ENCODE results near the gene GOLGA5.

Gene GOLGA5

DNA sequence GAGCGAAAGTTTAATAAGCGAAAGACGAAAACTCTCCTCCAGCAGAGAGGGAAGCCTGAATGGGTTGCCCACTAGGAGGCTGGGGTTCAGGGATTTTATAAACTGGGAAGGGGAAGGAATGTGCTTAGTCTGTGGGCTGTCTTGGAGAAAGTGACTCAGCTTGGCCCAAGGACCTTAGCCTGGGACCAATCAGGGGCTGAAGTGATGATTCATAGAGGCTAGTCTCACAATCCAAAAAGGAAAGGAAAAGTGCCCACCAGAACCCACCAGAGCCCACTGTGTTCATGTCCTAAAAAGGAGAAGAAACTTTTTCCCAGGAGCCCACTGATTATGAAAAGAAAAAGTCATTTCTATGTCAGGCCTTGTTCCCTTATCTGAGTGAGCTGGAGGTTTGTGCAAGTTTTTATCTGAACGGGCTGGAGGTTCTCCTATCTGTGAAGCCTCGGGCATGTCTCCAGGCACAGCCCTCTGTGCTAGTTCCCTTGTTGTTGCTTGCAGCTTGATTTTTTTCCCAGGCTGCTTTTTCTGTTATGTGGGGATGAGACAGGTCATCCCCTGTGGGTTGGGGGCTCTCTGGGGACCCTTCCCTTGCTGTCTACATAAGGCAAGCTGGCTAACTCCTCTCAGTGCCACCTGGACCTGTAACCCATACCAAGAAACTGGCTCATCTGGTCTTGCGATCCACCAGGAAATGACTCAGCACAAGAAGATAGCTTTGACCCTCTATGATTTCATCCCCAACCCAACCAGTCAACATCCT, 8.3 kb upstream of the GOLGA5 start:
- H3K27me3 ChIP-seq (ENCODE audit: insufficient read depth, low read length), result no peaks in the 10 kb centered on the region
- H3K36me3 ChIP-seq (ENCODE audit: insufficient read depth, low read length), result no peaks in the 10 kb centered on the region
- no peak overlapping the region for H3K4me3 ChIP-seq (ENCODE audit: low read length)
- no peak overlapping the region for H2AFZ ChIP-seq (ENCODE audit: low read depth, low read length)
- no peaks in the 10 kb centered on the region for H3K9me3 ChIP-seq (ENCODE audit: low read length)
- H3K4me1 ChIP-seq (ENCODE audit: insufficient read depth, low read length), result no peaks in the 10 kb centered on the region

GRCh38 chr14:92786427-92786756, 7.7 kb upstream of the GOLGA5 start:
- Histone ChIP-seq H3K27me3 (ENCODE audit: insufficient read depth, low read length) (no peaks in the 10 kb centered on the region), H2AFZ (ENCODE audit: low read depth, low read length) (no peak overlapping the region), H3K4me1 (ENCODE audit: insufficient read depth, low read length) (no peaks in the 10 kb centered on the region), H3K4me3 (ENCODE audit: low read length) (no peak overlapping the region), H3K9me3 (ENCODE audit: low read length) (no peaks in the 10 kb centered on the region), H3K36me3 (ENCODE audit: insufficient read depth, low read length) (no peaks in the 10 kb centered on the region)

DNA sequence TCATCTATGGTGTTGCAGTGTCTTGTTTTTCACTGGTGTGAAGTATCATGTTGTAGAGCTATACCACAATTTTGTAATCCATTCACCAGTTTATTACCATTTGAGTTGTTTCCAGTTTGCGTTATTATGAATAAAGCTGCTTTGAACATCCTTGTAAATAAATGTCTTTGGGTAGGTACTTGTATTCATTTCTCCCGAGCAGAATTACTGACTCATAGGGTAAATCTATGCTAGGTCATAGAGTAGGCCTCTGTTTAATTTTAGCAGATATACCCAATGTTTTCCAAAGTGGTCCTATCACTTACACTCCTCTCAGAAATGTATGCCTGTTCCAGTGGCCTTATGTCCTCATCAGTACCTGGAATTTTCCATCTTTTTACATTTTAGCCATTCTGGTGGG, 6.6 kb upstream of the GOLGA5 start:
- H3K36me3 ChIP-seq (ENCODE audit: insufficient read depth, low read length), result no peaks in the 10 kb centered on the region
- no peaks in the 10 kb centered on the region for H3K4me1 ChIP-seq (ENCODE audit: insufficient read depth, low read length)
- H3K4me3 ChIP-seq (ENCODE audit: low read length), result no peak overlapping the region
- H2AFZ ChIP-seq (ENCODE audit: low read depth, low read length), result no peak overlapping the region
- no peaks in the 10 kb centered on the region for H3K9me3 ChIP-seq (ENCODE audit: low read length)
- H3K27me3 ChIP-seq (ENCODE audit: insufficient read depth, low read length), result no peaks in the 10 kb centered on the region

DNA sequence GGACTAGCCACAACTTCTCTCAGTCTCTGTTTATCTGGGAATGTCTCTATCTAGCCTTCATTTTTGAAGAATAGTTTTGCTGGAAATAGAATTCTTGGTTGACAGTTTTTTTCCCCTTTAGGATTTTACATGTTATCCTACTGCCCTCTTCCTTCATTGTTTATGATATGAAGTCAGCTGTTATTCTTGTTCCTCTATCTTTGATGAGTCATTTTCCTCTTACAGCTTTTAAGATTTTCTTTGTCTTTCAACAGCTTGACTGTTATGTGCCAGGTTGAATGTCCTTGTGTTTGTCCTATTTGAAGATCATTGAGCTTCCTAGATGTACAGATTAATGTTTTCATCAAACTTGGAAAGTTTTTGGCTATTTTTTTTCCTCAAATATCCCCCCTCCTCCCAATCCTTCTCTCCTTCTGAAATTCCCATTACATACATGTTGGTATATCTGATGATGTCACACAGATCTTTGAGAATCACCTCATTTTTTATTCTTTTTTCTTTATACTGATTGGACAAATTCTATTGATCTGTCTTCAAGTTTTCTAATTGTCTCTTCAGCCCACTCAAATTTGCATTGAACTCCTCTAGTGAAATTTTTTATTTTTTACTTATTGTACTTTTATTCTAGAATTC, 4.5 kb upstream of the GOLGA5 start:
- no peaks in the 10 kb centered on the region for H3K36me3 ChIP-seq (ENCODE audit: insufficient read depth, low read length)
- no peak overlapping the region for H2AFZ ChIP-seq (ENCODE audit: low read depth, low read length)
- no peaks in the 10 kb centered on the region for H3K9me3 ChIP-seq (ENCODE audit: low read length)
- H3K4me3 ChIP-seq (ENCODE audit: low read length), result no peak overlapping the region
- peaks cover 9% of the 10 kb centered on the region for H3K4me1 ChIP-seq (ENCODE audit: insufficient read depth, low read length)
- H3K27me3 ChIP-seq (ENCODE audit: insufficient read depth, low read length), result no peaks in the 10 kb centered on the region

DNA sequence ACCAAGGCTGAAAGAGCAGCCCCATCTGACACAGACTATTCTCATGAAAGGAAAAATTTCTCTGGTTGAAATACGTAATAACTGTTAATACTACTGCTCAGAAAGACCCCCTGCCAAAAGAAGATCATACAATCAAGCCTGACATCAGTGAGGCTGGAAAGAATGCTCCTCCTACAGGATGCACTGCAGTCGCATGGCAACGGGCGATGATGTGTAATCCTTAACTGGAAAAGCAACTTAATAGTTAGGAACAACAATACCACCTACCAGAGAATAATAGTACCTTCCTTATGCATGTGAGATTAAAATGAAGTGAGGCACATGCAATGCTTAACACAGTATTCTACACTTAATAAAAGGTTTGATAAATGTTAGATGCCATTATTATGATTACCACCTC, 1.2 kb upstream of the GOLGA5 start:
- H3K4me3 ChIP-seq (ENCODE audit: low read length), result no peak overlapping the region

GRCh38 chr14:92794547-92794941, 439 bp downstream of the GOLGA5 start:
- no peaks in the 10 kb centered on the region for H3K9me3 ChIP-seq (ENCODE audit: low read length)

More for the DNA sequence above, 1.2 kb upstream of the GOLGA5 start:
- H3K27me3 ChIP-seq (ENCODE audit: insufficient read depth, low read length), result no peaks in the 10 kb centered on the region
- H3K36me3 ChIP-seq (ENCODE audit: insufficient read depth, low read length), result peaks cover 8% of the 10 kb centered on the region
- peaks cover 20% of the 10 kb centered on the region for H3K4me1 ChIP-seq (ENCODE audit: insufficient read depth, low read length)
- no peak overlapping the region for H2AFZ ChIP-seq (ENCODE audit: low read depth, low read length)
- H3K9me3 ChIP-seq (ENCODE audit: low read length), result no peaks in the 10 kb centered on the region

GRCh38 chr14:92794961-92795360, 856 bp downstream of the GOLGA5 start:
- Histone ChIP-seq H3K27me3 (ENCODE audit: insufficient read depth, low read length) (no peaks in the 10 kb centered on the region), H3K9me3 (ENCODE audit: low read length) (no peaks in the 10 kb centered on the region), H3K4me1 (ENCODE audit: insufficient read depth, low read length) (peaks cover 20% of the 10 kb centered on the region), H2AFZ (ENCODE audit: low read depth, low read length) (peak overlapping the region; percentile 8), H3K4me3 (ENCODE audit: low read length) (peak overlapping the region; percentile 72), H3K36me3 (ENCODE audit: insufficient read depth, low read length) (peaks cover 22% of the 10 kb centered on the region)

More at GRCh38 chr14:92794547-92794941, 439 bp downstream of the GOLGA5 start:
- H2AFZ ChIP-seq (ENCODE audit: low read depth, low read length), result peak overlapping the region; percentile 8
- H3K4me3 ChIP-seq (ENCODE audit: low read length), result peak overlapping the region; percentile 72
- no peaks in the 10 kb centered on the region for H3K27me3 ChIP-seq (ENCODE audit: insufficient read depth, low read length)
- H3K4me1 ChIP-seq (ENCODE audit: insufficient read depth, low read length), result peaks cover 20% of the 10 kb centered on the region
- H3K36me3 ChIP-seq (ENCODE audit: insufficient read depth, low read length), result peaks cover 18% of the 10 kb centered on the region

DNA sequence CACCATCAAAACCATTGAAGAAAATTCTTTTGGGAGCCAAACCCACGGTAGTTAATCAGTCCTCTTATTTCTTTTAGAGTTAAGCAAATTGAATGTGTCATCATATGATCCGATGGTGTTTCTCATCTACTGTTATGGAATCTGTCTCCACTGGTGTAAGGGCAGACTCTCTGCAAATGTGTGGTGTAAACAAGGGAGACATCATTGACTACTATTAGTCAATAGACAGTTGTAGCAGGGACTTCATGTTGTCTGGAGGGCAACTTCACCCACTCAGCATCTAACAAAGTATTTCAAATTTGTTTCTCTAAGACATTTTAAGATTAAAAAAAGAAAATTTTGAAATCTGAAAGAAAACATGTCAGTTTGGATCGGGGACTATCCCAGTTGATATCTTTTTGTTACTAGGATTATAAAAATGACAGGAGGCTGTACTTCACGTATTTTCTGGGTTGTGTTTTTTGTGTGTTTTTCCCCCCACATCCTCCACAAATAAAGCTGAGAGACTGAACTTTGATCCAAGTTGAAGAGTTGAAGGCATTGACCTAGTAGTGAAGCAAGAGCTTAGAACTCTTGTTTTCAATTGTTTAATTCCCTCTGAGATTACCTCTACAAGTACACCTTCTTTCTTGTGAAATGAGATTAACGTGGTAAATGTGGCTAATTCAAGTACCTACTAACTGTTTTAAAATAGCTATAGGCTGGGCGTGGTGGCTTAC, 4.0 kb downstream of the GOLGA5 start:
- no peaks in the 10 kb centered on the region for H3K9me3 ChIP-seq (ENCODE audit: low read length)
- H2AFZ ChIP-seq (ENCODE audit: low read depth, low read length), result no peak overlapping the region
- no peaks in the 10 kb centered on the region for H3K27me3 ChIP-seq (ENCODE audit: insufficient read depth, low read length)
- peaks cover 30% of the 10 kb centered on the region for H3K36me3 ChIP-seq (ENCODE audit: insufficient read depth, low read length)
- peaks cover 15% of the 10 kb centered on the region for H3K4me1 ChIP-seq (ENCODE audit: insufficient read depth, low read length)
- no peak overlapping the region for H3K4me3 ChIP-seq (ENCODE audit: low read length)

- H3K4me3 ChIP-seq (ENCODE audit: low read length), result no peak overlapping the region
- no peaks in the 10 kb centered on the region for H3K27me3 ChIP-seq (ENCODE audit: insufficient read depth, low read length)
- peaks cover 37% of the 10 kb centered on the region for H3K36me3 ChIP-seq (ENCODE audit: insufficient read depth, low read length)
- peaks cover 10% of the 10 kb centered on the region for H3K4me1 ChIP-seq (ENCODE audit: insufficient read depth, low read length)
- no peaks in the 10 kb centered on the region for H3K9me3 ChIP-seq (ENCODE audit: low read length)
- no peak overlapping the region for H2AFZ ChIP-seq (ENCODE audit: low read depth, low read length)
Measured at GRCh38 chr14:92798811-92799210, 4.7 kb downstream of the GOLGA5 start.

GRCh38 chr14:92800012-92800411, 5.9 kb downstream of the GOLGA5 start:
- Histone ChIP-seq H3K36me3 (ENCODE audit: insufficient read depth, low read length) (peaks cover 38% of the 10 kb centered on the region), H3K4me1 (ENCODE audit: insufficient read depth, low read length) (peaks cover 9% of the 10 kb centered on the region), H3K9me3 (ENCODE audit: low read length) (no peaks in the 10 kb centered on the region), H3K4me3 (ENCODE audit: low read length) (no peak overlapping the region), H3K27me3 (ENCODE audit: insufficient read depth, low read length) (no peaks in the 10 kb centered on the region), H2AFZ (ENCODE audit: low read depth, low read length) (no peak overlapping the region)

DNA sequence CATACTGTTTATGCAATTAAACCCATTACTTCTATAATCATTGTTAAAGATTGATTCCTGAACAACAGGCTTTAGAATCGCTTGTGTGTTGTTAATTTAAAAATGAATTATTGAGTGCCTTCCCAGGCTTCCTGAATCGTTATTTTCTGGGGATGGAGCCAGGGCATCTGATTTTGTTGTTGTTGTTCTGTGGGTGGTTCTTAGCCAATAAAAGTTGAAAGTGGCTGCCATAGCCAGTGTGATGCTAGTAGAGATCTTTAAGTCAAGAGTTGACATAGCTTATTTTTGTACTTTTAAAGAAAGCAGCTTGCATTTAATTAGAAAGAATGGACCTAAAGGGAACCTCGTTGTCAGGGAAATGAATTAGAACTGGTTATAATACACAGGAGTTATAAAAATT, 6.4 kb downstream of the GOLGA5 start:
- Histone ChIP-seq H3K4me1 (ENCODE audit: insufficient read depth, low read length) (peaks cover 4% of the 10 kb centered on the region), H3K36me3 (ENCODE audit: insufficient read depth, low read length) (peaks cover 38% of the 10 kb centered on the region), H2AFZ (ENCODE audit: low read depth, low read length) (no peak overlapping the region), H3K4me3 (ENCODE audit: low read length) (no peak overlapping the region), H3K27me3 (ENCODE audit: insufficient read depth, low read length) (no peaks in the 10 kb centered on the region), H3K9me3 (ENCODE audit: low read length) (no peaks in the 10 kb centered on the region)

DNA sequence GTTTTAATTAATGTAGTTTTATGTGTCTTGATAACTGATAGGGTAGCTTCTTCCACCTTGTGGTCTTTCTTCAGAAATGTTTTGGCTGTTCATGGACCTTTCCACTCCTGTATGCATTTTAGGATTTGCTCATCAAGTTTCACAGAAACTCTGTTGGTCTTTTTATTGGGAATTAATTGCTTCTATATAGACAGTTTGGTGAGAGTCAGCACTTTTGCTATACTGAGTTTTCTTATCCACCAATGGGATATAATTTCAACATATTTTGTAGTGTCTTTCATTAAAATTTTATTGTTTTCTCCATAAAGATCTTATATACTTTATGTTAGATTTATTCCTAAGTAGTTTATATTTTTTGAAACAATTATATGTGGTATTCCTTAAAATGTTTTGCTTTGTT, 7.8 kb downstream of the GOLGA5 start:
- H2AFZ ChIP-seq (ENCODE audit: low read depth, low read length), result no peak overlapping the region
- H3K36me3 ChIP-seq (ENCODE audit: insufficient read depth, low read length), result peaks cover 43% of the 10 kb centered on the region
- no peaks in the 10 kb centered on the region for H3K27me3 ChIP-seq (ENCODE audit: insufficient read depth, low read length)
- H3K4me1 ChIP-seq (ENCODE audit: insufficient read depth, low read length), result no peaks in the 10 kb centered on the region
- no peaks in the 10 kb centered on the region for H3K9me3 ChIP-seq (ENCODE audit: low read length)
- H3K4me3 ChIP-seq (ENCODE audit: low read length), result no peak overlapping the region

DNA sequence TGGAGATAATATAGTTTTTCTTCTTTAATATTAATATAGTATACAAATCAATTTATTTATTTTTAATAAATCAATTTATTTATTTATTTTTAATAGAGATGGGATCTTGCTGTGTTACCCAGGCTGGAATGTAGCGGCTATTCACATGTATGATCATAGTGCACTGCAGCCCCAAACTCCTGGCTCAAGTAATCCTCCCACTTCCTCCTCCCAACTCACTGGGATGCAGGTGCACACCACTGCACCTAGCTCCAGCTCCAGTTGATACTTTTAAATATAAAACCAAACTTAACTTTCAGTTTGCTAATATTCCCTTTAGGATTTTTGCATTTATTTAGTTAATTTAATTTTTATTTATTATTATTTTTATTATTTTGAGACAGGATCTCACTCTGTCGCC, 8.6 kb downstream of the GOLGA5 start:
- H3K36me3 ChIP-seq (ENCODE audit: insufficient read depth, low read length), result peaks cover 43% of the 10 kb centered on the region

More for the DNA sequence above, 8.6 kb downstream of the GOLGA5 start:
- Histone ChIP-seq H3K4me3 (ENCODE audit: low read length) (no peak overlapping the region), H3K9me3 (ENCODE audit: low read length) (no peaks in the 10 kb centered on the region), H3K27me3 (ENCODE audit: insufficient read depth, low read length) (no peaks in the 10 kb centered on the region), H2AFZ (ENCODE audit: low read depth, low read length) (no peak overlapping the region), H3K4me1 (ENCODE audit: insufficient read depth, low read length) (no peaks in the 10 kb centered on the region)

Measured in neuron (in vitro differentiated cells).